GM19238 (cell line): Measurements from ENCODE around the gene RASSF1.
"Not testable (repeated sequence)": the region's sequence is repeated elsewhere in the genome, so short reads cannot be mapped to it uniquely, and the experiment has no call there.

Source experiments
- DNase-seq: peaks from one replicate; pipeline ENCODE4 v3.0.0; 2011; ENCODE audit warnings: low spot score; ENCODE audit not compliant: insufficient read length

RASSF1 gene

GRCh38 chr3:50325113-50325480 is 15.5 kb downstream of the RASSF1 start:
- no peak for DNase-seq

GRCh38 chr3:50324351-50325112 is 16.1 kb downstream of the RASSF1 start:
- DNase-seq, result peak; percentile 53

- DNase-seq, result no peak
Measured at GRCh38 chr3:50323614-50324199, 16.9 kb downstream of the RASSF1 start.

- no peak for DNase-seq
Measured at GRCh38 chr3:50323092-50323600, 17.5 kb downstream of the RASSF1 start.

- no peak for DNase-seq
Measured at GRCh38 chr3:50322386-50323091, 18.1 kb downstream of the RASSF1 start, which contains the start of gene HYAL2. HYAL2 (minus strand) TSS chr3:50322745; CDS start chr3:50320489, 2,256 bp downstream.

GRCh38 chr3:50322115-50322385 is 18.6 kb downstream of the RASSF1 start:
- DNase-seq, result no peak

DNA sequence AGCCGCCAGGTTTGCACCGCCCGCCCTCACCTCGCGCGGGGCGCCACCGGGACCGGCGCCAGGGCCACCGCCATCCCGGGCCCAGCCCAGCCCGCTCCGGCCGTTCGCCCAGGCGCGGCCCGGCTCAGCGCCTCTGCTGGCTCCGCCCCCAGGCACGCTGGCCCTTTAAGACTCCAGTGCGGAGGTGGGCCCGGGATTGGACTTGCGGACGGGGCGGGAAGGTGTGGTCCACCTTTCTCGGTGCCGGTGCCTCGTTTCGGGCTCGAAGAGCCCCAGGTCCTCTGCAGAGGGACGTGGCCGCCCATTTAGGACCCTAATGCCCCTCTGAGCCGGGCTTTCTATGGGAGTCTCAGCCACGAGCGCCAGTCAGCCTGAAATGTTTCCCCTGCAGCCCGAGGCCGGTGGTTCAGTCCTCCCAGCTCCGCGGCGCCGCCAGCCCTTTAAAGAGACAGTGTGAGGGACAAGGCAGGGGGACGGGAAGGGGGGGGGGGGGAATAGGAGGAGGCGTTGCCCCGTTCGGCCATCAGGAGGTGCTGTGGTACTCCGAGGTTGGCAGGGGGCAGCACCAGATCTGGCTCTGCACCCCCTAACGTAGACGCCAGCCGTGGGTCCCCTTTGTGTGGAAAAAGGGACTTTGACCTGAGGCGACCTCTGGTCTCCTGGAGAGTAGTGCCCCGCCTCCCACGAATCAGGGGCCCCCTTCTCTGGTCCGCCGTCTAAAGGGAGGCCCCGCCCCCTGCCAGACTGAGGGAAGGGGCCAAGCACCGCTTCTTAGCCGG is 19.1 kb downstream of the RASSF1 start:
- DNase-seq, result peak; percentile 93

DNA sequence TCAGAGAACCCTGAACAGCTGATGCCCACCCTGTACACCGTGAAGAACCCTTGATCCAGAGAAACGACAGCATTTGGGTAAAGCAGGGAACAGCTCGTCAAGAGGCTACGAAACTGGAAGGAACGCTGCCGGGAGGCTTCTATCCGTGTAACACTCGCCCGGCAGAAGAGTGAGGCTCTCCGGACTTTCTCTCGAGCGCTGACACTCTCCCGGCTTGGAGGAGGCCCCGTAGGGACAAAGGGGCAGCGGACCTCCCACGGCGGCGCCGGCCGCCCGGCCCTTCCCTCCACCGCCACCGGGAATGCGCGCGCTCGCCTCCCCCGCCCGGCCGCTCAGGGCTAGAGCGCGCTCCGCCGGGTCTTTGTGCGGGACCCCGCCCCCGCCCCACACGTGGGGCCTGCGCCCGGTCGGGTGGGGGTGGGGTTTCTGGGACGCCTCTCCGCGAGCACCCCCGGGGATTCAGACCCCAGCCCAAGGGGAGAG is 19.7 kb downstream of the RASSF1 start:
- peak; percentile 71 for DNase-seq

- no peak for DNase-seq
Measured at GRCh38 chr3:50319894-50320625, 20.6 kb downstream of the RASSF1 start.

DNA sequence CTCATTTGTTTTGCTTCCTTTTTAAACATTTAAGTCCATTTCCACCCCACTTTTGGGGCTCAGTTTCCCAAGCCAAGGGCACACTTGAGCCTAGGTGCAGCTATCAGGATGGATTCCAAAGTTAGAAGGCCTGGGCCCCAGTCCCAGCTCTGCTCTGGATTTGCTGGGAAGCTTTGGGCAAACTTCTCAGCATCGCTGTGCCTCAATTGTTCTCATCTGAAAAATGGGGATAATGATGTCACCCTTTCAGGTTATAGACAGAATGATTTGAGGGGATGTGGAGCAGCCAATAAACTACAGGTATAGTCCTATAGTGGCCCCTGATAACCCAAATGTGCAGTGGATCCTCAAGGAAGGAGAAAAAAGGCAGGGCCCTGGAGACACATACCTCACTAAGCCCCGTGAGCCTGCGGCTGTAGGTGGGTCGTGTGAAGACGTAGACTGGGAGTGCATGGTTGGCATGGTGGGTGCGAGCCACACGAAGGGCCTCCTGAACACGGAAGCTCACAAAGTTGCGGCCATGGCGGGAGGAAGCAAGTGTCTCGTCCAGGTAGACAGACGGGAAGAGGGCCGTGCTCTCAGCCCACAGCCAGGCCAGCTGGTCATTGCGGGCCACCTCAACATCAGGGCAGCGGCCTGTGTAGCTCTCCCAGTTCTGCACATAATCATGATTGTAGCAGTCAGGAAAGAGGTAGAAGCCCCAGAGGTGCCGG is 21.3 kb downstream of the RASSF1 start:
- DNase-seq, result no peak

DNA sequence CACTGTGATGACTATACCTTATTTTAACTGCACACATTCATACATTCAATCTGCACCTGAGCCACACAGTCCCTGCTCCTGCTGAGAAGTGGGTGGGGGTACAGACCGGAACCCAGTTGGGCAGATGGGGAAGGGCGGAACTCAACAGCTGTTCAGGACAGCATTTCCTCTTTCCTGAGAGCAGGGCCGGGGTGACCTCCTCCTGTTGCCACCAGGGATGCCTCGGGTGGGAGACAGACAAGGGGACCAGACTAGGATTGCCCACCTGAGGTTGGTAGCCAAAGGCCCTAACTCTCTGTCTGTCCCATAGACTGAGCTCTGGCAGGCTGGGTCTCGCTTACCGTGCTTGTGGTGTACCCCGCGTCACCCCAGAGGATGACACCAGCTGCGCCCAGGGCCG is 22.0 kb downstream of the RASSF1 start:
- no peak for DNase-seq

DNA sequence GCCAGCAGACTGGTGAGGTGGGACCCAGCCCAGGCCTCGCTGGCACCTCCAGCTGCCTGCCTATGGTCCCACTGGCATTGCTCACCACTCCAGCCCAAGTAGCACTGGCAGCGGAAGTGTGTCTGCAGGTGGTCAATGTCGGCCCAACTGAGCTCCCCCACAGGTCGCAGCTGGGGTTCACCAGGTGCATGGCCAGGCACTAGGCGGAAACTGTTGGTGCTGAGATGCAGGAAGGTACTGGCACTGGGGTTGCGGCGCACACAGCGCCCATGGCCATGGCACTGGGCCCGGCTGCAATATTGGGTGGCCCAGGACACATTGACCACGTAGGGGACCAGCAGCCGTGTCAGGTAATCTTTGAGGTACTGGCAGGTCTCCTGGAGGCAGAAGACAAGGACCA is 22.5 kb downstream of the RASSF1 start:
- DNase-seq, result no peak

GRCh38 chr3:50317300-50317699 is 23.3 kb downstream of the RASSF1 start:
- DNase-seq, result no peak

DNA sequence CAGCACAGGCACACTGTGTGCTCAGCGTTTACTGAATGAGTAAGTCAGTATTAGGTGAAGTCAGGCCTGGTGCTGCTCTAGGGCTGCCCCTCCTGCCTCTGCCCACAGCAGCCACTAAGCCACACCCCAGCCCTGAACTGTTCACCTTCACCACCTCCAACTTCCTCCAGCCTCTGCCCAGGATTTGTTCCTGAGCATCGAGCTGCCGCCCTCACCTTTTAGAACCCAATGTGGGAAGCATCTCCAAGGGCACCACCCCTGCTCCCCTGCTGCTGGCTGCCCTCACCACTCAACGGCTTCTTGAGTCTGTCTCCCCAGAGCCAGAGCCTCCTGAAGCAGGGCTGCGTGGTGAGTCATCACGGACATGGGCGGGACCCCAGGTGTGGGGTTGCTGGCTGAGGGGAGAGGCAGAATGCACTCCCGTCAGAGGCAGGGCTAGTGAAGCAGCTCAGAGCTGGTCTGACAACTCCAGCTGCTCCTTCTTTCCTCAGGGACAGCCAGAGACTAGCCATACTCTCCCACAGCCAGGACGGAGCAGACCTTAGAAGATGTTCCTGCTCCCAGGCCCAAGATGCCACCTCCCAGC is 23.9 kb downstream of the RASSF1 start:
- no peak for DNase-seq

DNA sequence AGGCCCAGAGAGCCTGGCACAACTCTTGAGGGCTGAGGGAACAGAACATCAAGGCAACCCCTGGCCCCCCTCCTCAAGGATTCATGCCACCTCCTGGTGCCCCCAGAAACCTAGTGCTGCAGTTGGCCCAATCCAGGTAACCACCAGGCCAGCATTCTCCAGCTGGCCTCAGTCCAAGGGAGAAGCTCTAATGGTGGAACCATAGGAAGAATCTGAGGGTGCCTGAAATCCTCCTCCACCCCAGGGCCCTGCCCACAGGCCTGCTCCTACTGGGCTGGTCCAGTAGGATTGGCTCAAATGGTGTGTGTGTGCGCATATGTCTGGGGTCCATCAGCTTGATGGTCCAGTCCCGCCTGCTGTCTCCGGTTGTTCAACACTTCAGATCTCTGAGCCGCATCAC is 25.8 kb downstream of the RASSF1 start:
- DNase-seq, result no peak

GRCh38 chr3:50314342-50314741 is 26.3 kb downstream of the RASSF1 start:
- DNase-seq, result no peak

DNA sequence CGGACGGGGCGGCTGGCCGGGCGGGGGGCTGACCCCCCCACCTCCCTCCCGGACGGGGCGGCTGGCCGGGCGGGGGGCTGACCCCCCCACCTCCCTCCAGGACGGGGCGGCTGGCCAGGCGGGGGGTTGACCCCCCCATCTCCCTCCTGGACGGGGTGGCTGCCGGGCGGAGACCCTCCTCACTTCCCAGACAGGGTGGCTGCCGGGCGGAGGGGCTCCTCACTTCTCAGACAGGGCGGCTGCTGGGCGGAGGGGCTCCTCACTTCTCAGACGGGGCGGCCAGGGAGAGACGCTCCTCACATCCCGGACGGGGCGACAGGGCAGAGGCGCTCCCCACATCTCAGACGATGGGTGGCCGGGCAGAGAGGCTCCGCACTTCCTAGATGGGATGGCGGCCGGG is 28.6 kb downstream of the RASSF1 start:
- not testable (repeated sequence) for DNase-seq

DNA sequence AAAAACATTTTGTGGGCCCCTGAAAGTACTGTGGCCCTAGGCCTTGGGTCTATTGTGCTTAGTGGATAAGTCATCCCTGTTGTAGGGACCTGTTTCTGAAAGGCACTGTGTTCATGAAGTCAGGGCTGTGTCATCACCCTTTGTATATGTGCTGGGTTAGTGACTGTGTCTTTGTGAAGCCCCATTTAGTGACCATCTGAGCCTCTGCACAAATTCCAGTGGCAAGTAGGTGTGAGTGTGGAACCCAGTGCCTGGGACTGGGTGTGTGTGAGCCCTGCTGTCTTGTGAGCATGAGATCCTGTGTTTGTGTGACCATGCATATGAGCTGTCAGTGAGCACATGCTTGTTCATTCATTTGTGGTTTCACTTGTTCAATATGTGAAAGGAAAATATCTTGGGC is 36.0 kb downstream of the RASSF1 start:
- no peak for DNase-seq

- DNase-seq, result no peak
Measured at GRCh38 chr3:50303013-50303815, 37.4 kb downstream of the RASSF1 start, which contains the start of gene HYAL1. HYAL1 (minus strand) TSS chr3:50303574; CDS start chr3:50302956, 618 bp downstream.
